Astrocyte (in vitro differentiated cells and primary cell): ENCODE results near the gene SPTAN1. TPM values are rescaled to one million over a fixed set of nuclear protein-coding genes. Genes with fewer than 3 reads are reported as not detected.

Experiments
- DNase-seq: peaks from one replicate; pipeline ENCODE4 v3.0.0-alpha.2; 2010; ENCODE audit warnings: low read depth
- FAIRE-seq: peaks from 2 replicates; lab custom pipeline; 2011; peaks lifted over from hg19 to GRCh38; lab: Jason Lieb, UNC
- H2AFZ ChIP-seq: 2 replicates; pipeline ENCODE4 v1.6.0; 2012; ENCODE audit warnings: low read depth, low read length, inconsistent platforms
- H3K27ac ChIP-seq: 2 replicates; pipeline ENCODE4 v1.5.1; 2011; ENCODE audit warnings: low read depth, low read length, inconsistent platforms
- H3K27me3 ChIP-seq: 2 replicates; pipeline ENCODE4 v1.6.0; 2011; ENCODE audit warnings: low read length, inconsistent platforms; ENCODE audit not compliant: insufficient read depth
- H3K36me3 ChIP-seq: 2 replicates; pipeline ENCODE4 v1.5.1; 2011; ENCODE audit warnings: low read length, inconsistent platforms; ENCODE audit not compliant: insufficient read depth
- H3K4me1 ChIP-seq: 2 replicates; pipeline ENCODE4 v1.5.1; 2011; ENCODE audit warnings: low read length, inconsistent platforms; ENCODE audit not compliant: insufficient read depth
- H3K4me2 ChIP-seq: 2 replicates; pipeline ENCODE4 v1.6.0; 2012; ENCODE audit warnings: low read length, inconsistent platforms
- H3K4me3 ChIP-seq: 2 replicates; pipeline ENCODE4 v1.5.1; 2011; ENCODE audit warnings: low read depth, mild to moderate bottlenecking, low read length, inconsistent platforms; ENCODE audit not compliant: insufficient read depth
- H3K79me2 ChIP-seq: 2 replicates; pipeline ENCODE4 v1.6.0; 2012; ENCODE audit warnings: mild to moderate bottlenecking, low read length, inconsistent platforms; ENCODE audit not compliant: insufficient read depth
- H3K9ac ChIP-seq: 2 replicates; pipeline ENCODE4 v1.6.0; 2012; ENCODE audit warnings: mild to moderate bottlenecking, low read length, inconsistent platforms
- H3K9me3 ChIP-seq: 2 replicates; pipeline ENCODE4 v1.5.1; 2012; ENCODE audit warnings: low read depth, mild to moderate bottlenecking, low read length, inconsistent platforms; ENCODE audit not compliant: insufficient read depth
- H4K20me1 ChIP-seq: 2 replicates; pipeline ENCODE4 v1.6.0; 2012; ENCODE audit warnings: low read length, inconsistent platforms; ENCODE audit not compliant: insufficient read depth
- H3K27ac Mint-ChIP-seq: one replicate; pipeline ENCODE4 v1.8.0; 2021; ENCODE audit warnings: mild to moderate bottlenecking, mixed read lengths; ENCODE audit not compliant: unreplicated experiment
- H3K27me3 Mint-ChIP-seq: one replicate; pipeline ENCODE4 v1.8.0; 2021; ENCODE audit warnings: low read depth, mixed read lengths; ENCODE audit not compliant: unreplicated experiment
- H3K36me3 Mint-ChIP-seq: one replicate; pipeline ENCODE4 v1.8.0; 2021; ENCODE audit warnings: low read depth, mixed read lengths; ENCODE audit not compliant: unreplicated experiment
- H3K4me1 Mint-ChIP-seq: one replicate; pipeline ENCODE4 v1.8.0; 2021; ENCODE audit warnings: low read depth, mixed read lengths; ENCODE audit not compliant: unreplicated experiment
- H3K4me3 Mint-ChIP-seq: one replicate; pipeline ENCODE4 v1.8.0; 2021; ENCODE audit warnings: mild to moderate bottlenecking, moderate library complexity, mixed read lengths; ENCODE audit not compliant: unreplicated experiment
- H3K9me3 Mint-ChIP-seq: one replicate; pipeline ENCODE4 v1.8.0; 2021; ENCODE audit warnings: mild to moderate bottlenecking, mixed read lengths; ENCODE audit not compliant: unreplicated experiment
- EZH2 ChIP-seq: IDR thresholded peaks from 2 replicates; pipeline ENCODE4 v1.6.1; 2012; ENCODE audit warnings: mild to moderate bottlenecking, low read length, inconsistent platforms; ENCODE audit not compliant: insufficient read depth
- total RNA-seq: library from RNA; stranded (reverse); gene quantifications from 2 replicates; pipeline ENCODE4 v1.2.1, GENCODE V29; 2021
- TF ChIP-seq, protein P1 (sequence below): IDR thresholded peaks from 2 replicates; pipeline ENCODE4 v1.5.1; 2011; ENCODE audit warnings: low read depth, mild to moderate bottlenecking, inconsistent platforms, low read length, moderate library complexity; ENCODE audit not compliant: insufficient read depth

SPTAN1 gene
- total RNA-seq, 1 donor from 2014 or later: 604 TPM

DNA sequence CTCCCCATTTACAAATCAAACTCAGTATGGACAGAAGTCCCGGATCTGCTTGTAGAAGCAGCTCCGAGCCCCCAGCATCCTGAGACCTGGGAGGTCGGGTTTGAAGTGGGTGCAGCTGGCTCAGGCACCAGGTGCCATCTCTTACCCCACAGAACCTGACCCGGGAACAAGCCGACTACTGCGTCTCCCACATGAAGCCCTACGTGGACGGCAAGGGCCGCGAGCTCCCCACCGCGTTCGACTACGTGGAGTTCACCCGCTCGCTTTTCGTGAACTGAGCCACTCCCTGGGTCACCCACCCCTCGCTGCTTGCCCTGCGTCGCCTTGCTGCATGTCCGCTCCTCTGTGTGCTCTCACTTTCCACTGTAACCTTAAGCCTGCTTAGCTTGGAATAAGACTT, 80.7 kb downstream of the SPTAN1 start:
- H3K36me3 Mint-ChIP-seq: peaks cover 20% of the 10 kb centered on the region
- peaks cover 17% of the 10 kb centered on the region for H3K4me1 ChIP-seq

DNA sequence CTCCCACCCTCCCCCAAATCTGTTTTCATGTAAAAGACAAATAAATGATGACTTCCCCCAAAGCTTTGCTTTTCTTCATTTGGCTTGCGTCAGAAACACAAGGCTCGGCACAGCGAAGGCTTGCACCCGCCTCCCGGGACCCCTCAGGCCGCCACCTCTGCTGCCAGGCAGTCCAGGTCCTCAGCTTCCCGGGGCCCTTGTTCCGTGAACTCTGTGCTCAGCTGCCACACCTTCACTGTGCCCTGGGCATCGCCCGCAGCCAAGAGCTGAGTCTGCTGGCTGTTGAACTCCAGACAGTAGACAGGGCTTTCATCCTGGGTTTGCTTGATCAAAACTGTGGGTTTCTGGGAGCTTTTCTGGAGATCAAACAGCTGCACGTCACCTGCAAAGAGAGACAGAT, 81.2 kb downstream of the SPTAN1 start:
- no peaks in the 10 kb centered on the region for H3K27me3 Mint-ChIP-seq
- no peak overlapping the region for H3K4me3 ChIP-seq
- H3K27ac Mint-ChIP-seq: peak overlapping the region; percentile 58
- FAIRE-seq: no peak
- peaks cover 8% of the 10 kb centered on the region for H3K79me2 ChIP-seq
- H2AFZ ChIP-seq: no peak overlapping the region
- H3K4me2 ChIP-seq: no peak overlapping the region
- no peaks in the 10 kb centered on the region for H3K9me3 Mint-ChIP-seq
- H3K36me3 ChIP-seq: peaks cover 34% of the 10 kb centered on the region
- no peaks in the 10 kb centered on the region for H3K27me3 ChIP-seq
- peaks cover 41% of the 10 kb centered on the region for H4K20me1 ChIP-seq
- DNase-seq: no peak
- no peak for TF ChIP-seq EZH2
- TF ChIP-seq, protein P1, sequence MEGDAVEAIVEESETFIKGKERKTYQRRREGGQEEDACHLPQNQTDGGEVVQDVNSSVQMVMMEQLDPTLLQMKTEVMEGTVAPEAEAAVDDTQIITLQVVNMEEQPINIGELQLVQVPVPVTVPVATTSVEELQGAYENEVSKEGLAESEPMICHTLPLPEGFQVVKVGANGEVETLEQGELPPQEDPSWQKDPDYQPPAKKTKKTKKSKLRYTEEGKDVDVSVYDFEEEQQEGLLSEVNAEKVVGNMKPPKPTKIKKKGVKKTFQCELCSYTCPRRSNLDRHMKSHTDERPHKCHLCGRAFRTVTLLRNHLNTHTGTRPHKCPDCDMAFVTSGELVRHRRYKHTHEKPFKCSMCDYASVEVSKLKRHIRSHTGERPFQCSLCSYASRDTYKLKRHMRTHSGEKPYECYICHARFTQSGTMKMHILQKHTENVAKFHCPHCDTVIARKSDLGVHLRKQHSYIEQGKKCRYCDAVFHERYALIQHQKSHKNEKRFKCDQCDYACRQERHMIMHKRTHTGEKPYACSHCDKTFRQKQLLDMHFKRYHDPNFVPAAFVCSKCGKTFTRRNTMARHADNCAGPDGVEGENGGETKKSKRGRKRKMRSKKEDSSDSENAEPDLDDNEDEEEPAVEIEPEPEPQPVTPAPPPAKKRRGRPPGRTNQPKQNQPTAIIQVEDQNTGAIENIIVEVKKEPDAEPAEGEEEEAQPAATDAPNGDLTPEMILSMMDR: no peak
- no peak overlapping the region for H3K9ac ChIP-seq
- H3K9me3 ChIP-seq: no peaks in the 10 kb centered on the region
- no peak overlapping the region for H3K4me3 Mint-ChIP-seq
- H3K36me3 Mint-ChIP-seq: peaks cover 20% of the 10 kb centered on the region
- H3K27ac ChIP-seq: no peak overlapping the region
- H3K4me1 ChIP-seq: peaks cover 17% of the 10 kb centered on the region
- peaks cover 4% of the 10 kb centered on the region for H3K4me1 Mint-ChIP-seq

More for the DNA sequence above, 80.7 kb downstream of the SPTAN1 start:
- no peak for TF ChIP-seq EZH2
- TF ChIP-seq, protein P1: no peak
- no peak for FAIRE-seq
- no peak overlapping the region for H3K9ac ChIP-seq
- Mint-ChIP-seq H3K9me3 (no peaks in the 10 kb centered on the region), H3K27me3 (no peaks in the 10 kb centered on the region), H3K4me3 (no peak overlapping the region), H3K27ac (peak overlapping the region; percentile 58), H3K4me1 (peaks cover 4% of the 10 kb centered on the region)
- DNase-seq: no peak
- H4K20me1 ChIP-seq: peaks cover 47% of the 10 kb centered on the region
- H3K27me3 ChIP-seq: no peaks in the 10 kb centered on the region
- H3K4me2 ChIP-seq: no peak overlapping the region
- H3K27ac ChIP-seq: no peak overlapping the region
- H3K36me3 ChIP-seq: peaks cover 34% of the 10 kb centered on the region
- no peak overlapping the region for H3K4me3 ChIP-seq
- H2AFZ ChIP-seq: no peak overlapping the region
- peaks cover 12% of the 10 kb centered on the region for H3K79me2 ChIP-seq
- H3K9me3 ChIP-seq: no peaks in the 10 kb centered on the region

DNA sequence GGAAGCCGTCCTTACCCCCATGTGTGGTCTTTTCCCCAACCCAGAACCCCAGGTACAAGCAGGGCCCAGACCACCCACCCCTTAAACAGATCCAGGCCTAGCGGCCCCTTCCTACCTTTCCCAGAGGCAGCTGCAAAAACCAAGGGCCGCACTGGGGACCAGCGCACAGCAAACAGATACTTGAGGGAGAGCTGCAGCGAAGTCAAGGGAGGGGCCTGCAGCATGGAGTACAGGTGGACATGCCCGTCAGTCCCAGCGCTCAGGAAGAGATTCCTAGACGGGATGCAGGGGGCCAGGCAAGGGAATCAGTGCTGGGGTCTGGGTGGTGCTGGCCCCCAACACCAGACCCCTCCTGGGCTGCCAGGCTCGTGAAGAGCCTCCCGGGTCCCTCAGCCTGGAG, 81.7 kb downstream of the SPTAN1 start:
- H4K20me1 ChIP-seq: peaks cover 36% of the 10 kb centered on the region
- no peaks in the 10 kb centered on the region for H3K27me3 ChIP-seq
- H3K9ac ChIP-seq: no peak overlapping the region
- peaks cover 3% of the 10 kb centered on the region for H3K79me2 ChIP-seq
- no peak for TF ChIP-seq EZH2
- TF ChIP-seq, protein P1: no peak
- DNase-seq (no peak), FAIRE-seq (no peak)
- Mint-ChIP-seq H3K4me3 (no peak overlapping the region), H3K27ac (peak overlapping the region; percentile 62), H3K36me3 (peaks cover 16% of the 10 kb centered on the region), H3K9me3 (no peaks in the 10 kb centered on the region), H3K27me3 (no peaks in the 10 kb centered on the region), H3K4me1 (peaks cover 4% of the 10 kb centered on the region)
- H3K36me3 ChIP-seq: peaks cover 34% of the 10 kb centered on the region
- no peak overlapping the region for H3K4me2 ChIP-seq
- H3K4me1 ChIP-seq: peaks cover 17% of the 10 kb centered on the region
- H2AFZ ChIP-seq: no peak overlapping the region
- H3K4me3 ChIP-seq: no peak overlapping the region
- H3K9me3 ChIP-seq: no peaks in the 10 kb centered on the region
- no peak overlapping the region for H3K27ac ChIP-seq
